HEK293 (cell line): Measurements from ENCODE around the gene SLC5A10.

Source experiments
- CTCF ChIA-PET: fragments of 350-600 bp; formaldehyde crosslinking; extraction: SDS; loops from one replicate; lab custom pipeline; 2021; ENCODE audit warnings: antibody characterized with exemption; lab: Yijun Ruan, JAX
- POLR2A ChIA-PET: fragments of 300-600 bp; formaldehyde crosslinking; extraction: SDS; loops from one replicate; lab custom pipeline; 2020; ENCODE audit warnings: antibody characterized with exemption, inconsistent platforms; lab: Yijun Ruan, JAX
- H3K27ac ChIP-seq: fragments of 200-500 bp; sonication (Bioruptor generic); 2 replicates; pipeline ENCODE4 v1.5.1; 2014; ENCODE audit warnings: low read depth, low read length, control low read depth, inconsistent platforms; ENCODE audit errors: extremely low read depth
- H3K36me3 ChIP-seq, 2 experiments: fragments of 200-500 bp in 1 of 2; sonication (Bioruptor generic) in 1 of 2; 1 replicate in 1 of 2; 2 replicates in 1 of 2; pipeline ENCODE4 v1.5.1; 2014 to 2017; ENCODE audit warnings: inconsistent platforms in 2 of 2, low read length in 2 of 2; ENCODE audit not compliant: control insufficient read depth in 2 of 2, insufficient read depth in 1 of 2
- H3K4me1 ChIP-seq: fragments of 200-500 bp; sonication (Bioruptor generic); 2 replicates; pipeline ENCODE4 v1.5.1; 2014; ENCODE audit warnings: mild to moderate bottlenecking, low read length, inconsistent platforms; ENCODE audit not compliant: control insufficient read depth, insufficient read depth
- H3K4me3 ChIP-seq: 2 replicates; pipeline ENCODE4 v1.5.1; 2011; ENCODE audit warnings: low read depth, mild to moderate bottlenecking, control low read depth, low read length, moderate library complexity
- H3K9me3 ChIP-seq: fragments of 200-500 bp; sonication (Bioruptor generic); 2 replicates; pipeline ENCODE4 v1.5.1; 2014; ENCODE audit warnings: low read depth, low read length, inconsistent platforms; ENCODE audit not compliant: control insufficient read depth, insufficient read depth
- EGR2 ChIP-seq: fragments of 450-650 bp; formaldehyde crosslinking; IDR thresholded peaks from 2 replicates; pipeline ENCODE4 v1.5.1; 2016; ENCODE audit warnings: low read depth, missing biosample characterization, missing genetic modification characterization
- HIC1 ChIP-seq: fragments of 450-650 bp; formaldehyde crosslinking; IDR thresholded peaks from 2 replicates; pipeline ENCODE4 v1.5.1; 2016; ENCODE audit warnings: missing biosample characterization, missing genetic modification characterization
- WT1 ChIP-seq: fragments of 450-650 bp; formaldehyde crosslinking; IDR thresholded peaks from 2 replicates; pipeline ENCODE4 v1.5.1; 2016; ENCODE audit warnings: missing biosample characterization, missing genetic modification characterization
- ZFHX2 ChIP-seq: fragments of 450-650 bp; formaldehyde crosslinking; conservative IDR thresholded peaks from 2 replicates; pipeline ENCODE4 v1.5.1; 2016; ENCODE audit warnings: missing biosample characterization, missing genetic modification characterization
- ZNF121 ChIP-seq: fragments of 450-650 bp; formaldehyde crosslinking; IDR thresholded peaks from 2 replicates; pipeline ENCODE4 v1.5.1; 2016; ENCODE audit warnings: missing biosample characterization, missing genetic modification characterization
- ZNF266 ChIP-seq: fragments of 450-650 bp; formaldehyde crosslinking; IDR thresholded peaks from 2 replicates; pipeline ENCODE4 v1.5.1; 2016; ENCODE audit warnings: missing biosample characterization, missing genetic modification characterization, low read depth
- ZNF398 ChIP-seq: fragments of 450-650 bp; formaldehyde crosslinking; IDR thresholded peaks from 2 replicates; pipeline ENCODE4 v1.5.1; 2017; ENCODE audit warnings: missing biosample characterization, missing genetic modification characterization
- ZNF449 ChIP-seq: fragments of 450-650 bp; formaldehyde crosslinking; IDR thresholded peaks from 2 replicates; pipeline ENCODE4 v1.5.1; 2017; ENCODE audit warnings: missing biosample characterization, mild to moderate bottlenecking, missing genetic modification characterization, moderate library complexity
- ZNF785 ChIP-seq: fragments of 450-650 bp; formaldehyde crosslinking; IDR thresholded peaks from 2 replicates; pipeline ENCODE4 v1.5.1; 2016; ENCODE audit warnings: missing biosample characterization, missing genetic modification characterization
- ZNF792 ChIP-seq: fragments of 450-650 bp; formaldehyde crosslinking; IDR thresholded peaks from 2 replicates; pipeline ENCODE4 v1.5.1; 2016; ENCODE audit warnings: missing biosample characterization, missing genetic modification characterization
- ZSCAN18 ChIP-seq: fragments of 450-650 bp; formaldehyde crosslinking; IDR thresholded peaks from 2 replicates; pipeline ENCODE4 v1.5.1; 2016; ENCODE audit warnings: missing biosample characterization, missing genetic modification characterization
- ZSCAN4 ChIP-seq: fragments of 450-650 bp; formaldehyde crosslinking; IDR thresholded peaks from 2 replicates; pipeline ENCODE4 v1.5.1; 2017; ENCODE audit warnings: missing biosample characterization, missing genetic modification characterization

SLC5A10 gene

GRCh38 chr17:18990331-18990730 lies 38.4 kb downstream of the SLC5A10 start:
- H3K4me1 ChIP-seq: no peaks in the 10 kb centered on the region
- no peak overlapping the region for H3K27ac ChIP-seq
- POLR2A ChIA-PET: interaction anchor here (1.9 to 2.3 kb wide), 2 partner anchors 9 to 14 kb away, joined by 6 to 7 read pairs; partner anchors contain the start of gene FAM83G
- no peaks in the 10 kb centered on the region for H3K9me3 ChIP-seq
- H3K36me3 ChIP-seq: peaks cover 0 to 54% of the 10 kb centered on the region in 2 experiments; a peak in 1 of 3 replicates
- TF ChIP-seq ZNF398 (tag by site-specific recombination) (no peak), ZSCAN18 (tag by site-specific recombination) (no peak), ZNF121 (tag by site-specific recombination) (no peak), ZNF266 (tag by site-specific recombination) (no peak), HIC1 (tag by site-specific recombination) (peak; percentile 28; the same call in 1 of the 2 replicates), WT1 (tag by site-specific recombination) (no peak), ZSCAN4 (no peak), ZNF785 (tag by site-specific recombination) (no peak), ZNF449 (tag by site-specific recombination) (no peak)
- CTCF ChIA-PET: interaction anchor here (1.2 kb wide), 1 partner anchor 22 kb away, joined by 3 read pairs; no protein-coding TSS in a partner anchor
- H3K4me3 ChIP-seq: no peak overlapping the region

- peaks cover 3 to 49% of the 10 kb centered on the region in 2 experiments; a peak in 2 of 3 replicates for H3K36me3 ChIP-seq
- H3K9me3 ChIP-seq: no peaks in the 10 kb centered on the region
- no peaks in the 10 kb centered on the region for H3K4me1 ChIP-seq
- POLR2A ChIA-PET: interaction anchor here (0.6 to 2.3 kb wide), 3 partner anchors 11 to 286 kb away, joined by 4 to 7 read pairs (median 6); partner anchors contain the start of gene FAM83G
- no peak overlapping the region for H3K4me3 ChIP-seq
- 0 out of 2 replicates have a peak, but pooled peaks have one; percentile 52 for TF ChIP-seq ZFHX2 (tag by site-specific recombination)
- no peak for TF ChIP-seq ZNF792
- peak; percentile 23; the same call in 1 of the 2 replicates for TF ChIP-seq EGR2 (tag by site-specific recombination)
- TF ChIP-seq, all 188 proteins: peak for 2
- no peak overlapping the region for H3K27ac ChIP-seq
- CTCF ChIA-PET: interaction anchor here (0.6 to 1.2 kb wide), 4 partner anchors 11 to 309 kb away, joined by 3 read pairs; no protein-coding TSS in a partner anchor
These were observed 39.8 kb downstream of the SLC5A10 start for GRCh38 chr17:18991531-18992315.
